CD1c-positive myeloid dendritic cell (primary cell): Measurements from ENCODE around the gene OS9.

Experiments
- DNase-seq: peaks from one replicate; pipeline ENCODE4 v3.0.0-alpha.2; 2016; ENCODE audit errors: extremely low spot score

The OS9 gene

DNA sequence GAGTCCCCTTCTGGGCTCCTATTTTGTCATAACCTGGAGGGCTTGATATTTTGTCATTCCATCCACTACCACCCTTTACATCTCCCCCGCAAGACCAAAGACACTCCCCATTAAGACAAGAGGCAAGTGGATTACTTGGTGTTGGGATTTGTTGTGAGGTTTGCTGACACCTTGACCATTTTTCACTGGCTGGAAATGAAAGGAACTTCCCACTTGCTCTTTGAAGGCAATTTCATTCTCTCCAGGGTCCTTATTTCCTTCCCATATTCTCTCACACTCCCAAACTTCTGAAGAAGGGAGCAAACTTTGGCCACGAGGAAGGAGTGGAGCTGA is 29.7 kb downstream of the OS9 start:
- DNase-seq: no peak

- DNase-seq: no peak
Measured at GRCh38 chr12:57724003-57724935, 30.3 kb downstream of the OS9 start.

DNA sequence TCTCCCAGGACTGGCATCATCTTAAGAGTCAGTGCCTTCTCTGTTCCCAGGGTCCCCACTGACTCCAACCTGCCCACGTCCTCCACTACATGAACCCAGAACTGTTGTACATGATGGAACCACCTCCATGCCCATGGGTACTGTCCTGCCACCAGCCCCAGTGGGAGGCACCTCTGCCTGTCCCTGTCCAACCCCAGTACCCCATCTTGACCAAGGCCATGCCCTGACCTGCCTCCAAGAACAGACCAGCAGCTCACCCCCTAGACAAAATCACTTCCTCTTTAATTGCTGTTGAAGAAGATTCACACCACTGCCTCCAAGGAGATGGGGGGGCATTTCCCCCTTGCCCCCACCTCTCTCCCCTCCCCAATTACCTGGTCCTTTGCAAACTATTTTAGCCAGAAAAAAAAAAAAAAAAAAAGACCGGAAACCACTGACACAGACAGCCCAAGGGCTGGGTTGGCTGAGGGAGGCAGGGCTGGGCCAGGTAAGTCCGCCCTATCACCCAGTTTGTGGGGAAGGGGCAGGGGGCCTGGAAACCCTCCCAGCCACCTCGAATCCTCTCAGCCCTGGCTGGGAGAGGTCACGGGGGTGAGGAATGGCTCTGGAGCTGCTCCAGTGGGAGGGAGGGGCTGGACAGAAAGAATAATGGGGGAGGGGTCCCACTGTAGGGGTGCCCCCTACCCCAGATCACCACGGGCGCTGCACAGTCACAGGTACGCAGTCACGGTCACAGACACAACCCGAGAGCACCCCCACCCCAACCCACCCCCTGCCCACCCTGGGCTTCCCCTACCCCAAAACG is 31.2 kb downstream of the OS9 start:
- no peak for DNase-seq

- DNase-seq: no peak
Measured at GRCh38 chr12:57725851-57726150, 31.9 kb downstream of the OS9 start.

DNA sequence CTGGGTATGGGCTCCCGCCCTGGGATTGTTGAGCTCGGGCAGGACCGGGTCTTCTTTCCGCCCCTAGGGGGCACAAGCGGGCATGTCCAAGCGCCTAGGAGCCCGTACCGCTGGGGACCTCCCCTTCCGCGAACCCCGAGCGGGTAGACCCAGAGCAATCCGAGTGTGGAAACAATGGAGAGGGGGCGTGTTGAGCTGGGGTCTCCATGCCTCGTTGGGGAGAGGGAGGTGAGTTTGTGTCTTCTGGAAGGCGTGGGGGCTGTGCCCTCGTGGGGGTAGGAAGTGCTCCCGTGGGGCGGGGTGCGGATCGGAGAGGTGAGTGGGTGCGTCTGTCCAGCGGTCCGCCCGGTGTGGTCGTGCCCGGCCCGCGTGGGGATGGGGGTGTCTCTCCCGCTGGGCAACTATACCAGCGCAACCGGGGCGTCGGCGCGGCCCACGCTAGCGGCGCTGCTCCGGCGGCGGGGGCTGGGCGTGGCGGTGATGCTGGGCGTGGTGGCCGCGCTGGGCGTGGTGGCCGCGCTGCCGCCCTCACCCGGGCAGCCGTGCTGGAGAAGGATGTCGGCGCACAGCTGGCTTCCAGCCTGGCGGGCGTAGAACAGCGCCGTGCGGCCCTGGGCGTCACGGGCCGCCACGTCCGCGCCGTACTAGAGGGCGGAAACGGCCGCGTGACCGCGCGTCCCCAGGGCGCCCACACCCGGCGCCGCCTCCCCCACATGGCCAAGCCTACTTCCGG is 32.4 kb downstream of the OS9 start:
- DNase-seq: no peak

- no peak for DNase-seq
Measured at GRCh38 chr12:57726884-57727757, 33.2 kb downstream of the OS9 start.

- no peak for DNase-seq
Measured at GRCh38 chr12:57727758-57728395, 33.9 kb downstream of the OS9 start.

- no peak for DNase-seq
Measured at GRCh38 chr12:57729321-57729844, 35.5 kb downstream of the OS9 start.

DNA sequence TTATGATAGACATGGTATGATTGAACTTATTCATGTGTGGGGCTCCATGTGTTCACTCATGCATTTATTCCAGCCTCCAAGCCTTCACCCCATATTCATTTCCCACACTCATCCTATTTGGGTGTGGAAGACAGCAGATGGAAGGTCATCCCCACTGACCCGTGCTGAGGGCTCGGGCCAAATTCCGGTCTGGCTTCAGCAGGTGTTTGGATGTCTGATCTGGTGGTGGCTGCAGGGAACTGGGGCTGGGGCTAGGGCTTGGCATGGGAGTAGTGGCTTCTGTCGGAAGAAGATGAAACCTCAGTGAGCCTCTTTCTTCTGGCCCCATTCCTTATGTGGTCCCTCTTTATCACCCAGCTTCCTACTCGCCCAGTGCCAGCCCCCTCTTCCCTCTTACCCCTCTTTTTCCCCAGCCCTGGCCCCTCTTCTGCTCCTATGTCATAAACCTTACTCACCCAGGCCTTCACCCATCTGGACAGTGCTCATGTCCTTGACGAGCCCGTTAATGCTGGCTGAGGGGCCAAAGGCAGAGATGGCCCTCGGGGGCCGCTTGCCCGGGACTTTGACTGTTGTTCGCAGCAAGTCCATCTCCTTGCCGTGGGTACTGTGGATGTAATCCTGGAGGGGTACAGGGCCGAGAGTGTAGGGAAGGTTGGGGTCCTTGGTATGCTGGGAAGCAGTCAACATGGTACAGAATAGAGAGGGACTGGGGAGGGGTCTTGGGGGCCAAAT is 36.6 kb downstream of the OS9 start:
- DNase-seq: no peak

DNA sequence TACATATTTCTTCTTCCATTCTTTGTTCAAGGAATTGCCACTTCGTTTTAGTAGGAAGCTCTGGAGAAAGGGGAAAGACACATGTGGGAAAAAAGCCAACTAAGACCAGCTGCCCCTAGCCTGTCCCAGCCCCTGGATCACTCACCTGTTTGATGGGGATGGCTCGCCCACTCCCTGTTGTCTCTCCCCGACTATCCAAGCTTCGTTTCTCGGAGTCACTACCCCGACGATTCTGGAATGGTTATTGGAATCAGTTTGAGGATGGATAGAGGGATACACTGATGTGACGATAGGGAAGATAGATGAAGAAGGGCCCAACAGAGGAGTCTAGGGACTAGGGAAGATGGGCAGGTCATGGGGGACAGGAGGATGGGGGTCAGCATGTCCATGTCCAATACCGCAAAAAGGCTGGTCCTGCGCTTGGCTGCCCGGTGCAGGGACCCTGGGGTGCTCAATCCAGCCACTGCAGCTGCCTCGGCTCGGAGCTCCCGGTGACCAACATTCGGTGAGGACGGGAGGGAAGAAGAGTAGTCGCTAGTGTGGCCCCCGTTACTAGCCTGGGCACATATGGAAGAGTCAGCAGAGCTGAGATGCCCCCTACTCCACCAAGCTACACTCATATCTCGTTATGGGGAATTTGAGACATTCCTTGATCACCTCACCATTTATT is 37.6 kb downstream of the OS9 start:
- DNase-seq: no peak

DNA sequence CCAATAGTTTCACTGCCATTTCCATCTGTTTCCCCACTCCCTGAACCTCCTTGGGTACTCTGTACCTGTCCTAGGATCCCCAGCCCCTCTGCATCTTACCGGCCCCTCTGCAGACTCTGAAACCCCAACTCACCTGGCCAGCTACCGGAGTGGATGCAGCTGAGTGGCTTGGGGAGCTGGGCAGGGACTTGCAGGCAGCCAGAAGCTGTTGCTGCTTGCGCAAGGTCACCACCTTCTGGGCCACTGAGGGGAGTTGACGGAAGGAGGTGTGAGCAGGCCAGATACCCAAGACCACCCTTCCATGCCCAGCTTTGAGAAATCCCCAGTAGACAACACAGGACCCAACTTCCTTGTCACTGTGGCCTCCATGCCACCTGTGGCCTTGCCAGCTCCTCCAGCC is 38.3 kb downstream of the OS9 start:
- no peak for DNase-seq

- no peak for DNase-seq
Measured at GRCh38 chr12:57732726-57733593, 39.0 kb downstream of the OS9 start.

DNA sequence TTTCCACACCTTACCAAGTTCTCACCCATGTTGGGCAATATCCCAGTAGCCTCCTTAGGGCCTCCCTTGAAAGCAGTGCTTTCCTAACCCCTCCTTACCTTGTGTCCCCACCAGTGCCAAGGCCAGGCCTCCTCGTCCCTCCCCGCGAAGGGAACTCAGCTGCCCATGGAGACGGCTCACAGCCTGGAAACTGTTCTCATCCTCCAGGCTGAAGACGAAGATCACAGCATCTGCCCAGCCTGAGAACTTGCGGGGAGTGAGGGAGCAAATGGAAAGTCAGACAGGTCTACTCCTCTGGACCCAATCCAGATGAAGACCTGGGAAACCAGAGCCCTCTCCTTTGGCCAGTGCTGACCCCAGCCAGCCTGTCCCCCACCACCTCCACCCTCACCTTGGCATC is 40.0 kb downstream of the OS9 start:
- no peak for DNase-seq

DNA sequence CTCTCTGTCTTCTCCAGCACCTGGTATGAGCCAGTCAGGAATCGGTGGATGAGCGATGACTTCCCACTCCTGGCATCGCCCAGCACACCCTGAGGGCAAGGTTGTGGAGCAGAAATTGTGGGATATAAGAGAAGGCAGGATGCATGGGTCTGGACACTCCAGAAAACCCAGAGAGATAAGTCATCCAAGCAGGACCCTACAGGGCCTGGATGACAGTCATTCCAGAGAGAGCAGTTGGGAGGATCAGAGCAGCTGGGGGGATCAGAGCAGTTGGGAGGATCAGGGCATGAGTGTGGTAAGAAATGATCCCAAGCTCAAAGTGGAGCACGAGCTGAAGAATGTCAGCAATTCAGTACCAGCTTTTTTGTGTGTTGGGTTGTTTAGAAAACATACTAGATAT is 40.7 kb downstream of the OS9 start:
- DNase-seq: no peak

DNA sequence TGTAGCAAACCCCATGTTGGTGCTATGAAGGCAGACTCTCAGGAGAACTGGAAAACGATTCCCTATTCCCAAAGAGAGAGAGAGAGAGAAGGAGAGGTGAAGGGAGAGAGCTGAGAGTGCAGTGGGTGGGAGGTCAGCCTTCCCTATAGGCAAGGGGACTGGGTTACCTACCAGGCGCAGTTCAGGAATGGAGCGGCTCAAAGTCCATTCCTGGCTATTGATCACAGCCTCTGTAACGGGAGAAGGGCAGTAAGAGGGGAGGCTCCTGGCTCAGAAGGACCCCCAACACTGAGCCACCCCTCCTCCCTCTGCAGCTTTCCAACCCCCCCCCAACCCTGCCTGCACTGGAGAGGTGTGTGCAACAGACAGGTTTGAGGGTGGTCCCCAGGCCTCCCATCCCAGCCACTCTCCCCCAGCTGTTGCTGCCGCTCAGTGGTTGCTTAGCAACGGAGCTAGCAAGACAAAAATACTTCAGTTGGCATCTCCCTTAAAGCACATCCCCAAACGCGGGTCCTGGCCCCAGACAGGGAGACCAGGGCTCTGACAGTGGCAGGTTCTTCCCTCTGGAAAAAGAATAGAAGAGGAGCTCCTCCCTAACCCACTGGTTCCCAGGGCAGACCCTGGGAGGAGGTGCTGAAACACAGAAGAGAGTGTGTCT is 41.4 kb downstream of the OS9 start:
- no peak for DNase-seq

GRCh38 chr12:57735952-57736740 is 42.2 kb downstream of the OS9 start:
- DNase-seq: no peak

- DNase-seq: no peak
Measured at GRCh38 chr12:57736741-57737466, 43.0 kb downstream of the OS9 start.
